Mesothelial cell of epicardium (in vitro differentiated cells): Measurements from ENCODE around the gene KCNK18. TPM values are rescaled to one million over a fixed set of nuclear protein-coding genes. Genes with fewer than 3 reads are reported as not detected.

ENCODE experiments used
- DNase-seq, 2 experiments: peaks; one replicate each; pipeline ENCODE4 v3.0.0; 2021; ENCODE audit warnings: low spot score in 2 of 2; ENCODE audit not compliant: unreplicated experiment in 2 of 2
- H3K27ac Mint-ChIP-seq: 2 replicates; pipeline ENCODE4 v1.8.0; 2021; ENCODE audit warnings: mixed read lengths
- H3K27me3 Mint-ChIP-seq: 2 replicates; pipeline ENCODE4 v1.8.0; 2021; ENCODE audit warnings: low read depth, mixed read lengths
- H3K36me3 Mint-ChIP-seq: 2 replicates; pipeline ENCODE4 v1.8.0; 2021; ENCODE audit warnings: mixed read lengths
- H3K4me1 Mint-ChIP-seq: 2 replicates; pipeline ENCODE4 v1.8.0; 2021; ENCODE audit warnings: mixed read lengths
- H3K4me3 Mint-ChIP-seq: 2 replicates; pipeline ENCODE4 v1.8.0; 2021; ENCODE audit warnings: mild to moderate bottlenecking, moderate library complexity, mixed read lengths
- H3K9me3 Mint-ChIP-seq: 2 replicates; pipeline ENCODE4 v1.8.0; 2021; ENCODE audit warnings: mixed read lengths
- CTCF ChIP-seq: fragments of 200-600 bp; sonication (generic); IDR thresholded peaks from one replicate; pipeline ENCODE4 v1.5.0; 2021; ENCODE audit warnings: antibody characterized with exemption; ENCODE audit not compliant: unreplicated experiment
- total RNA-seq: library from RNA; stranded (reverse); gene quantifications from 3 replicates; pipeline ENCODE4 v1.2.1, GENCODE V29; 2021

KCNK18 gene
- total RNA-seq, 1 donor from 2014 or later, result not detected

GRCh38 chr10:117164592-117165537 is 32.4 kb upstream of the KCNK18 start:
- Mint-ChIP-seq H3K36me3 (no peaks in the 10 kb centered on the region), H3K4me3 (peak overlapping the region; percentile 39), H3K27ac (no peak overlapping the region), H3K9me3 (no peaks in the 10 kb centered on the region), H3K4me1 (peaks cover 15% of the 10 kb centered on the region), H3K27me3 (peaks cover 99% of the 10 kb centered on the region)
- no peak for DNase-seq
- TF ChIP-seq CTCF, result no peak

GRCh38 chr10:117165538-117166417 is 31.5 kb upstream of the KCNK18 start:
- TF ChIP-seq CTCF, result peak; percentile 23
- Mint-ChIP-seq H3K4me1 (peaks cover 15% of the 10 kb centered on the region), H3K27me3 (peaks cover 99% of the 10 kb centered on the region), H3K4me3 (no peak overlapping the region), H3K9me3 (no peaks in the 10 kb centered on the region), H3K36me3 (no peaks in the 10 kb centered on the region), H3K27ac (no peak overlapping the region)
- peak; percentile 44 to 79 for DNase-seq

- H3K4me3 Mint-ChIP-seq, result peak overlapping the region; percentile 26
- H3K27ac Mint-ChIP-seq, result no peak overlapping the region
Observed at GRCh38 chr10:117166418-117167345, 30.6 kb upstream of the KCNK18 start.

GRCh38 chr10:117167346-117167788 is 29.9 kb upstream of the KCNK18 start:
- Mint-ChIP-seq H3K9me3 (no peaks in the 10 kb centered on the region), H3K36me3 (no peaks in the 10 kb centered on the region), H3K4me1 (peaks cover 15% of the 10 kb centered on the region), H3K27ac (no peak overlapping the region), H3K27me3 (peaks cover 99% of the 10 kb centered on the region), H3K4me3 (peak overlapping the region; percentile 64)
- no peak for DNase-seq
- TF ChIP-seq CTCF, result no peak

More at GRCh38 chr10:117166418-117167345, 30.6 kb upstream of the KCNK18 start:
- DNase-seq, result no peak
- Mint-ChIP-seq H3K4me1 (peaks cover 15% of the 10 kb centered on the region), H3K27me3 (peaks cover 99% of the 10 kb centered on the region), H3K9me3 (no peaks in the 10 kb centered on the region), H3K36me3 (no peaks in the 10 kb centered on the region)
- no peak for TF ChIP-seq CTCF
